Neutrophil (primary cell): Measurements from ENCODE around the gene HOXB7.

Source experiments
- H3K27ac ChIP-seq: fragments of 200-600 bp; sonication (generic); 2 replicates; pipeline ENCODE4 v1.5.1; 2016; ENCODE audit warnings: mild to moderate bottlenecking, moderate library complexity
- H3K27me3 ChIP-seq: fragments of 200-600 bp; sonication (generic); 2 replicates; pipeline ENCODE4 v1.6.0; 2016; ENCODE audit warnings: mild to moderate bottlenecking
- H3K36me3 ChIP-seq: fragments of 200-600 bp; sonication (generic); 2 replicates; pipeline ENCODE4 v1.5.1; 2017
- H3K4me1 ChIP-seq, 2 experiments: fragments of 200-600 bp in 1 of 2; sonication (generic) in 1 of 2; 1 replicate in 1 of 2; 2 replicates in 1 of 2; pipeline versions ENCODE4 v1.5.1 to v1.6.1; 2013 to 2016; ENCODE audit warnings: low read depth in 1 of 2, low read length in 1 of 2, mild to moderate bottlenecking in 1 of 2, moderate library complexity in 1 of 2; ENCODE audit not compliant: control insufficient read depth in 1 of 2, insufficient read depth in 1 of 2
- H3K4me3 ChIP-seq, 2 experiments: fragments of 200-600 bp in 1 of 2; sonication (generic) in 1 of 2; 1 replicate in 1 of 2; 2 replicates in 1 of 2; pipeline ENCODE4 v1.5.1; 2013 to 2016; ENCODE audit warnings: low read depth in 1 of 2, low read length in 1 of 2, mild to moderate bottlenecking in 1 of 2, moderate library complexity in 1 of 2
- H3K9me3 ChIP-seq: fragments of 200-600 bp; sonication (generic); 2 replicates; pipeline ENCODE4 v1.5.1; 2016
- TF ChIP-seq, protein P1 (sequence below): fragments of 200-600 bp; sonication (generic); IDR thresholded peaks from 2 replicates; pipeline ENCODE4 v1.5.1; 2016; ENCODE audit warnings: antibody characterized with exemption

HOXB7 gene

GRCh38 chr17:48613862-48614694 is 3.3 kb upstream of the HOXB7 start:
- peaks cover 12 to 24% of the 10 kb centered on the region in 2 experiments for H3K4me1 ChIP-seq
- H3K9me3 ChIP-seq: no peaks in the 10 kb centered on the region
- H3K27ac ChIP-seq: no peak overlapping the region
- peaks cover 100% of the 10 kb centered on the region for H3K27me3 ChIP-seq
- H3K36me3 ChIP-seq: no peaks in the 10 kb centered on the region
- no peak overlapping the region for H3K4me3 ChIP-seq
- TF ChIP-seq, protein P1, sequence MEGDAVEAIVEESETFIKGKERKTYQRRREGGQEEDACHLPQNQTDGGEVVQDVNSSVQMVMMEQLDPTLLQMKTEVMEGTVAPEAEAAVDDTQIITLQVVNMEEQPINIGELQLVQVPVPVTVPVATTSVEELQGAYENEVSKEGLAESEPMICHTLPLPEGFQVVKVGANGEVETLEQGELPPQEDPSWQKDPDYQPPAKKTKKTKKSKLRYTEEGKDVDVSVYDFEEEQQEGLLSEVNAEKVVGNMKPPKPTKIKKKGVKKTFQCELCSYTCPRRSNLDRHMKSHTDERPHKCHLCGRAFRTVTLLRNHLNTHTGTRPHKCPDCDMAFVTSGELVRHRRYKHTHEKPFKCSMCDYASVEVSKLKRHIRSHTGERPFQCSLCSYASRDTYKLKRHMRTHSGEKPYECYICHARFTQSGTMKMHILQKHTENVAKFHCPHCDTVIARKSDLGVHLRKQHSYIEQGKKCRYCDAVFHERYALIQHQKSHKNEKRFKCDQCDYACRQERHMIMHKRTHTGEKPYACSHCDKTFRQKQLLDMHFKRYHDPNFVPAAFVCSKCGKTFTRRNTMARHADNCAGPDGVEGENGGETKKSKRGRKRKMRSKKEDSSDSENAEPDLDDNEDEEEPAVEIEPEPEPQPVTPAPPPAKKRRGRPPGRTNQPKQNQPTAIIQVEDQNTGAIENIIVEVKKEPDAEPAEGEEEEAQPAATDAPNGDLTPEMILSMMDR: no peak

GRCh38 chr17:48612854-48613691 is 2.3 kb upstream of the HOXB7 start:
- peaks cover 12 to 24% of the 10 kb centered on the region in 2 experiments for H3K4me1 ChIP-seq
- no peak overlapping the region for H3K27ac ChIP-seq
- no peaks in the 10 kb centered on the region for H3K9me3 ChIP-seq
- H3K36me3 ChIP-seq: no peaks in the 10 kb centered on the region
- H3K4me3 ChIP-seq: no peak overlapping the region
- TF ChIP-seq, protein P1: no peak
- peaks cover 100% of the 10 kb centered on the region for H3K27me3 ChIP-seq

DNA sequence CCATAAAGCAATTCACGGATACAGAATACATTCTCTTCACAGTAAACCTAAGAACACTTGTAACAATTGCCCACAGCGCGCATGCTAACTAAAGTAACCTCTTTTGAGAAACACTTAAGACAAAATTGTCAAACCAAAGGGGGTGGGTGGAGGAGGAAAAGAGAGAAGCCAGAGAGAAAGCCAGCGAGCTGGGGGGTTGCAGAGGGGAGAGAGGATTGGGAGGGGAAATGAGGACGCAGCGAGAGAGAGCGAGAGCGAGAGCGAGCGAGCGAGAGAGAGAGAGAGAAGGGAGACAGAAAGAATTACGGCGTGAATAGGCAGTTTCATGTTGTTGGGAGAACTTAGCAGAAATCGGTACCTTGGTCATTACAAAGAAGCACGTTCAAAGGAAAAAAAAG is 1.6 kb upstream of the HOXB7 start:
- no peak overlapping the region for H3K27ac ChIP-seq
- peaks cover 100% of the 10 kb centered on the region for H3K27me3 ChIP-seq
- no peaks in the 10 kb centered on the region for H3K36me3 ChIP-seq
- peaks cover 12 to 24% of the 10 kb centered on the region in 2 experiments for H3K4me1 ChIP-seq
- H3K9me3 ChIP-seq: no peaks in the 10 kb centered on the region
- TF ChIP-seq, protein P1: no peak
- H3K4me3 ChIP-seq: no peak overlapping the region

DNA sequence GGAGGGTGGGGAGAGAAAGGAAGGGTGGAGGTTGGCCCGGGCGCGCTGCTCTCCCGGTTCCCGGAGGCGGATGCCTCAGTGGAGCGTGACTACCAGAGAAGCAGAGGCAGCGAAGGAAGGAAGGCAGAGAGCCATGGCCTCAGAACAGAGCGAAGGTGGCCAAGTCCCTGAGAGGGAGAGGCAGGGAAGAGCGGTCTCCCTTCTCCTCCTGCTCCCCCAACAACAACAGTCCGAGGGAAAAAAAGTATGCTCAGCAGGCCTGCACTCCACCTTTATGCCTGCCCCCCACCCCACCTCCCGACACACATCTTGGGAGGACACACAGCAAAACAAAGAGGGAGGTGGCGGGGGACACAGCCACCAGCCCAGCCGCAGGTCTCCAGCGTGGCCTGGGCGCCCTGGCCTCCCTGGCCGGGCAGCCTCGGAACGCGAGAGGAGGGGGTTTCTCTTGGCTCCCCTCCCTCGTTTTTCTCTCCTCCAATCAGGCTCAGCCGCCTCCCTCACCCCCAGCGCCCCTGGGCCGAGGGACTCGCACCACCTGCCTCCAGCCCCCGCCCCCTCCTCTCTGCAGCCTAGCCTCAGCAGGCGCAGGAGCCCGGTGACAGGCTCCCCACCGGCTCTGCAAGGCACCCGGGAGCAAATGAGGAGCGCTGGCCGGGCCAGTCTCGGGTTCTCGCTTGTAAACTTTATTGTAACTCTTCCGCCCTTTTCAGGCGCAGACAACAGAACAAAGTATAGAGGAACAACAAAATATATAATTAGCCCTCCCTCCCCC is 1.1 kb upstream of the HOXB7 start:
- Histone ChIP-seq H3K9me3 (no peaks in the 10 kb centered on the region), H3K4me1 (peaks cover 12 to 24% of the 10 kb centered on the region in 2 experiments), H3K4me3 (peak overlapping the region in 1 of 2 experiments; percentile 61), H3K27me3 (peaks cover 100% of the 10 kb centered on the region), H3K36me3 (no peaks in the 10 kb centered on the region), H3K27ac (no peak overlapping the region)
- TF ChIP-seq, protein P1: no peak

- peaks cover 12 to 24% of the 10 kb centered on the region in 2 experiments for H3K4me1 ChIP-seq
- H3K4me3 ChIP-seq: peak overlapping the region; percentile 49 to 61
- no peak overlapping the region for H3K27ac ChIP-seq
- H3K9me3 ChIP-seq: no peaks in the 10 kb centered on the region
- H3K36me3 ChIP-seq: no peaks in the 10 kb centered on the region
- peaks cover 100% of the 10 kb centered on the region for H3K27me3 ChIP-seq
- TF ChIP-seq, protein P1: no peak
Measured at GRCh38 chr17:48611213-48611612, 396 bp upstream of the HOXB7 start.
